Measurements from ENCODE around the gene PMIS2.

PMIS2 gene

DNA sequence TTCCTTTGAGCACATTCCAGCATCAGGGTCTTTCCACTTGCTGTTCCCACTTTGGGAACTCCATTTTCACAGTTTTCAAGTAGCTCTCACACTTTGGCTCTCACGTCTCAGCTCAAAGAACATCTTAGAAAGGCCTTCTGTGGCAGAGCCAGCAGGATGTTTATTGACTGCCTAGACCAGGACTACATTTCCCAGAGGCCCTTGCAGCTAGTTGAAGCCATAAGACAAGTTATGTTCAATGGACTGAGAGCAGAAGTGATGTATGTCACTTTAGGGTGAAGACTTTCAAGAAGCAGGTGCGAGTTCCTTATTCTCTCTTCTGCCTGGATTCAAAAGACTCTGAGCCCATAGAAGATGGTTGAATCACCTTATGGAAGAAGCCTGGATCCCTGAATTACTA lies 22.3 kb downstream of the PMIS2 start:
- no peaks in the 10 kb centered on the region for H3K9me3 ChIP-seq (ENCODE audit: control insufficient read depth, low read length)

DNA sequence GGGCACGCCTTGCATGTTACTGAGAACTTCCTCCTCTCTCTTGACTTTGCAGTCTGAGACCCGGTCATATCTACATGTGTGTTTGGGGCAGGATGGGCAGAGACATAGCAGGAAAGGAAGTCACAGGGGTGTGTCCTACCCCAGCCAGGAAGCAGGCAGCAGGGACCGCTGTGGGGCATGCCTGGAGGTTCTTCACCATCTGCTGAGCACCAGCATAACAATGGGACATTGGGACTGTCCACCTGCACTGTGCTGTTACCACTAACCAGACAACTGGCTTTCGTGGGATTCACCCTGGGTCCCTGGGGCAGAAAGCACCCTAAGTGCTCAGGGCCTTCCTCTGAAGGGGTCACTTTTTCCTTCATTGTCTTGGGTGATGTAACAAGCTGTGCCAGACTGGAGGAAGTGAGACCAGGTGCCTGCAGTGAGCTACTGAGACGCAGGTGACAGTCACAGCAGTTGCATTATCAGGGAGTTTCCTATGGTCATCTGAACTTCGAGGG lies 23.9 kb downstream of the PMIS2 start:
- Histone ChIP-seq H3K4me3 (ENCODE audit: low read length) (no peak overlapping the region), H3K9ac (ENCODE audit: low read length) (no peak overlapping the region), H3K4me1 (ENCODE audit: control insufficient read depth, insufficient read depth, low read length) (peaks cover 16% of the 10 kb centered on the region), H3K9me3 (ENCODE audit: control insufficient read depth, low read length) (no peaks in the 10 kb centered on the region), H3K27me3 (ENCODE audit: control insufficient read depth, insufficient read depth, low read length) (no peaks in the 10 kb centered on the region), H3K36me3 (ENCODE audit: control insufficient read depth, insufficient read depth, low read length) (no peaks in the 10 kb centered on the region)

More for the DNA sequence above, 22.3 kb downstream of the PMIS2 start:
- H3K4me1 ChIP-seq (ENCODE audit: control insufficient read depth, insufficient read depth, low read length) = peaks cover 18% of the 10 kb centered on the region
- H3K36me3 ChIP-seq (ENCODE audit: control insufficient read depth, insufficient read depth, low read length) = no peaks in the 10 kb centered on the region
- H3K9ac ChIP-seq (ENCODE audit: low read length) = no peak overlapping the region
- H3K27me3 ChIP-seq (ENCODE audit: control insufficient read depth, insufficient read depth, low read length) = no peaks in the 10 kb centered on the region
- H3K4me3 ChIP-seq (ENCODE audit: low read length) = no peak overlapping the region

DNA sequence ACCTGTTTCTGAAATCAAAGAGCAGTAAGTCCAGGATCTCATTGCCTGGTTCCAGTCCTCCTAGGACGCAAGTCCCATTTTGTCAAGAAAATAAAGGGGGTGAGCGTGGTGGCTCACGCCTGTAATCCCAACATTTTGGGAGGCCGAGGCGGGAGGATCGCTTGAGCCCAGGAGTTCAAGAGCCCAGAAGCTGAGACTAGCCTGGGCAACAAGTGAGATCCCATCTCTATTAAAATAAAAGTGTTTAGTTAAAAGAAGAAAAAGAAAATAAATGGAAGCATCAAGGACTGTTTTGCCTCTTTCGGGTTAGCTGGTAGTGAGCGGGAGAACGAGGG lies 26.2 kb downstream of the PMIS2 start:
- H3K9me3 ChIP-seq (ENCODE audit: control insufficient read depth, low read length) = no peaks in the 10 kb centered on the region

DNA sequence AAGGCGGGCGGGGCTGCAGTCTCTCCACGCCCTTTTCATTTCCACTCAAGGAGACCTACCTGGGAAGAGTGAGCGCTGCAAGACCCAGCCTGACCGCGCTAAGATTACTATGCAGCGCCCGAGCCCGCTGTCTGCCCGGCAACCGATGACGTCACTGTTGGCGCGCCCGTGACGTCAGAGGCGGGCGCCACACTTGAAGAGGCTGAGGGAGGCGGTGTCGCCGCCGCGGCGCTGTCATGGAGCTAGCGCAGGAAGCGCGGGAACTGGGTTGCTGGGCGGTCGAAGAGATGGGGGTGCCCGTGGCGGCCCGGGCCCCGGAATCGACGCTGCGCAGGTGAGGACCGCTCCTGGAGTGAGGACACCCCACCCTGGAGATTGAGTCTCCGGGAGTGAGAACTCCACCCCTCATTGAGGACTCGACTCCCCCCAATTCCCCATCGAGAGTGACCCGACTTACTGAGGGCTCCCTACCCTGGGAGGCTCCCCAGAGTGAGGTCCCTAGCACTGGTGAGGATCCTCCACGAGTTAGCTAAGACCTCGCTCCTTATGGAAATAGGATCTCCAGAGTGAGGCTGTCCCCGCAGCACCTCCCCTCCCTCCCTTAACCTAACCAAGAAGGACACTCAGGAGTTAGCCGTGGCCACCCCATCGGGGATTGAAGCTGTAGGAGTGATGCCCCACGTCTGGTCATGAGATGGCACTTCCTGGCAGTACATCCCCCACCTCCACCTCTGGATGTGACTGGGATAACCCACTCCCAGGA lies 26.8 kb downstream of the PMIS2 start, which contains the start of gene HAUS5:
Gene HAUS5, plus strand, starts transcription at position 177 of the 763 bp plus-strand sequence. Its CDS starts 60 bp downstream, at position 237.
- Histone ChIP-seq H3K9ac (ENCODE audit: low read length) (peak within 1 kb of the TSS; percentile 95), H3K4me3 (ENCODE audit: low read length) (peak within 1 kb of the TSS; percentile 66), H3K27me3 (ENCODE audit: control insufficient read depth, insufficient read depth, low read length) (no peaks in the 10 kb centered on the region), H3K9me3 (ENCODE audit: control insufficient read depth, low read length) (no peaks in the 10 kb centered on the region), H3K36me3 (ENCODE audit: control insufficient read depth, insufficient read depth, low read length) (no peaks in the 10 kb centered on the region), H3K4me1 (ENCODE audit: control insufficient read depth, insufficient read depth, low read length) (peaks cover 13% of the 10 kb centered on the region)

More for the DNA sequence above, 26.2 kb downstream of the PMIS2 start:
- no peaks in the 10 kb centered on the region for H3K36me3 ChIP-seq (ENCODE audit: control insufficient read depth, insufficient read depth, low read length)
- H3K4me3 ChIP-seq (ENCODE audit: low read length) = peak overlapping the region; percentile 66
- peaks cover 13% of the 10 kb centered on the region for H3K4me1 ChIP-seq (ENCODE audit: control insufficient read depth, insufficient read depth, low read length)
- peak overlapping the region; percentile 95 for H3K9ac ChIP-seq (ENCODE audit: low read length)
- no peaks in the 10 kb centered on the region for H3K27me3 ChIP-seq (ENCODE audit: control insufficient read depth, insufficient read depth, low read length)

DNA sequence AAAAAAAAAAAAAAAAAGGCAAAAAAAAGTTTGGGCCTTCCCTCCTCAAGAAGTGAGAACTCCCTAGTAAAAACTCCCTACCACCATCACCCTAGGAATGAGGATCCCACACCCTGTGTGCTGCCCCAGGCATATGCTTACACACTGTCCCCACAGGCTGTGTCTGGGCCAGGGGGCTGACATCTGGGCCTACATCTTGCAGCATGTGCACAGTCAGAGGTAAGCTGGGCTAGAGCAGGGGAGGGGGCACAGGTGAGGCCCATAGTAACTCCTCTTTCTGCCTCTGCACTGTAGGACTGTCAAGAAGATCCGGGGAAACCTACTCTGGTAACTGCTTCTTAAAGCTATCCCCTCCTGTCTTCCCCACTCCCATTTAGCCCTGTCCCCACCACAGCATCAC lies 27.6 kb downstream of the PMIS2 start:
- Histone ChIP-seq H3K9ac (ENCODE audit: low read length) (no peak overlapping the region), H3K4me3 (ENCODE audit: low read length) (no peak overlapping the region)

DNA sequence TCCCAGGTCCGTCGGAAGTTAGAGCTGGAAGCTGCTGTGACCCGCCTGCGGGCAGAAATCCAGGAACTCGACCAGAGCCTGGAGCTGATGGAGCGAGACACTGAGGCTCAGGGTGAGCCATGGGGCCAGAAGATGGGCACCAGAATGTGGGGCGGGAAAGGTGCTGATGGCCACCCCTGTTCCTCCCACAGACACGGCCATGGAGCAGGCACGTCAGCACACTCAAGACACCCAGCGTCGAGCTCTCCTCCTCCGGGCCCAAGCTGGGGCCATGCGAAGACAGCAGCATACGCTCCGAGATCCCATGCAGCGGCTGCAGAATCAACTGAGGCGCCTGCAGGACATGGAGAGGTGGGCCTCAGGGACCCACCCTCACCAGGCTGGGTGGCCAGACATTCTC lies 29.1 kb downstream of the PMIS2 start:
- H3K27me3 ChIP-seq (ENCODE audit: control insufficient read depth, insufficient read depth, low read length) = no peaks in the 10 kb centered on the region
- H3K9me3 ChIP-seq (ENCODE audit: control insufficient read depth, low read length) = no peaks in the 10 kb centered on the region
- peaks cover 13% of the 10 kb centered on the region for H3K4me1 ChIP-seq (ENCODE audit: control insufficient read depth, insufficient read depth, low read length)
- no peak overlapping the region for H3K4me3 ChIP-seq (ENCODE audit: low read length)
- no peaks in the 10 kb centered on the region for H3K36me3 ChIP-seq (ENCODE audit: control insufficient read depth, insufficient read depth, low read length)
- no peak overlapping the region for H3K9ac ChIP-seq (ENCODE audit: low read length)

More for the DNA sequence above, 27.6 kb downstream of the PMIS2 start:
- Histone ChIP-seq H3K4me1 (ENCODE audit: control insufficient read depth, insufficient read depth, low read length) (peaks cover 13% of the 10 kb centered on the region), H3K9me3 (ENCODE audit: control insufficient read depth, low read length) (no peaks in the 10 kb centered on the region), H3K27me3 (ENCODE audit: control insufficient read depth, insufficient read depth, low read length) (no peaks in the 10 kb centered on the region), H3K36me3 (ENCODE audit: control insufficient read depth, insufficient read depth, low read length) (no peaks in the 10 kb centered on the region)

DNA sequence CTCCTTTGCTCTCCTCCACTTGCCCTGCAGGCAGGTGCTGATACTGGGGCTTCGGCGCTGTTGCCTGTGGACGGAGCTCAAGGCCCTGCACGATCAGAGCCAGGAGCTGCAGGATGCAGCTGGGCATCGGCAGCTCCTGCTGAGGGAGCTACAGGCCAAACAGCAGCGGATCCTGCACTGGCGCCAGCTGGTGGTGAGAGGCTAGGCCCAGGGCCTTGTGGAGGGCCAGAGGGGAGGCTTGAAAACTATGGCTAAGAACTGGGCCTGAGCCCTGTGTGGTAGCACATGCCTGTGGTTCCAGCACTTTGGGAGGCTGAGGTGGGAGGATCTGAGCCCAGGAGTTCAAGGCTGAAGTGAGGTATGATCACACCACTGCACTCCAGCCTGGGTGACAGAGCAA lies 32.9 kb downstream of the PMIS2 start:
- Histone ChIP-seq H3K27me3 (ENCODE audit: control insufficient read depth, insufficient read depth, low read length) (no peaks in the 10 kb centered on the region), H3K9me3 (ENCODE audit: control insufficient read depth, low read length) (no peaks in the 10 kb centered on the region), H3K4me1 (ENCODE audit: control insufficient read depth, insufficient read depth, low read length) (no peaks in the 10 kb centered on the region), H3K9ac (ENCODE audit: low read length) (no peak overlapping the region), H3K4me3 (ENCODE audit: low read length) (no peak overlapping the region), H3K36me3 (ENCODE audit: control insufficient read depth, insufficient read depth, low read length) (no peaks in the 10 kb centered on the region)

DNA sequence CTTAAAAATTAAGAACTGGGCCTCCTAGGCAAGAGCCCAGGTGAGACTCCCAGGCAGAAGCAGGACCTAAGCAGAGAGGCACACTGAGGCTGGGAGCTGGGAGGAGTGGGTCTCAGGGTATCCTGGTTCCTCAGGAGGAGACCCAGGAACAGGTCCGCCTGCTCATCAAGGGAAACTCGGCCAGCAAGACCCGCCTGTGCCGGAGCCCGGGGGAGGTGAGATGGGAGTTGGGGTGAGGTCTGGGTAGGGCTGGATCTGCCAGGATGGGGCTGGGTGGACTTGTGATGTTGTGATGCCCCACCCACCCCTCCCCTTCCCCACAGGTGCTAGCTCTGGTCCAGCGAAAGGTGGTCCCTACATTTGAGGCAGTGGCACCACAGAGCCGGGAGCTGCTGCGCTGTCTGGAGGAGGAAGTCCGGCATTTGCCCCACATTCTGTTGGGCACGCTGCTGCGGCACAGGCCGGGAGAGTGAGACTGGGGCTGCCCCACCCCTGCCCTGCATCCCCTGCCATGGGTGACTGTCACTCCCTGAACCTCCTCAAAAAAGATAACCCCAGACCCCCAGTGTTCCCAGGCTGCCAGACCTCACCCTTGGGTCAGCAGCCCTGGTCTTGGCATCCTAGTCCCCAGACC lies 33.4 kb downstream of the PMIS2 start:
- no peaks in the 10 kb centered on the region for H3K4me1 ChIP-seq (ENCODE audit: control insufficient read depth, insufficient read depth, low read length)
- H3K36me3 ChIP-seq (ENCODE audit: control insufficient read depth, insufficient read depth, low read length) = no peaks in the 10 kb centered on the region
- no peak overlapping the region for H3K4me3 ChIP-seq (ENCODE audit: low read length)

DNA sequence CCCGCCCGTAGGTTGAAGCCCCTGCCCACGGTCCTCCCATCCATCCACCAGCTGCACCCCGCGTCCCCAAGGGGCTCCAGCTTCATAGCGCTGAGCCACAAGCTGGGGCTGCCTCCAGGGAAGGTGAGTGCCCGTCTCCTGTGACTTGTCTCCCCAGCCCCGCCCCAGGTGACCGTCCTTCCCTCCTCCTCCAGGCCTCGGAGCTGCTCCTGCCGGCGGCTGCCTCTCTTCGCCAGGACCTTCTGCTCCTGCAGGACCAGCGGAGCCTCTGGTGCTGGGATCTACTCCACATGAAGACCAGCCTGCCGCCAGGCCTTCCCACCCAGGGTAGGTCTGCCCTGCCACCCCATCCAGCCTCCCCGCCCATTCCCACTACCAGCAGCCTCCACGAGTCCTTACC lies 34.0 kb downstream of the PMIS2 start:
- H3K36me3 ChIP-seq (ENCODE audit: control insufficient read depth, insufficient read depth, low read length) = no peaks in the 10 kb centered on the region

More for the DNA sequence above, 33.4 kb downstream of the PMIS2 start:
- no peak overlapping the region for H3K9ac ChIP-seq (ENCODE audit: low read length)
- no peaks in the 10 kb centered on the region for H3K27me3 ChIP-seq (ENCODE audit: control insufficient read depth, insufficient read depth, low read length)
- no peaks in the 10 kb centered on the region for H3K9me3 ChIP-seq (ENCODE audit: control insufficient read depth, low read length)

DNA sequence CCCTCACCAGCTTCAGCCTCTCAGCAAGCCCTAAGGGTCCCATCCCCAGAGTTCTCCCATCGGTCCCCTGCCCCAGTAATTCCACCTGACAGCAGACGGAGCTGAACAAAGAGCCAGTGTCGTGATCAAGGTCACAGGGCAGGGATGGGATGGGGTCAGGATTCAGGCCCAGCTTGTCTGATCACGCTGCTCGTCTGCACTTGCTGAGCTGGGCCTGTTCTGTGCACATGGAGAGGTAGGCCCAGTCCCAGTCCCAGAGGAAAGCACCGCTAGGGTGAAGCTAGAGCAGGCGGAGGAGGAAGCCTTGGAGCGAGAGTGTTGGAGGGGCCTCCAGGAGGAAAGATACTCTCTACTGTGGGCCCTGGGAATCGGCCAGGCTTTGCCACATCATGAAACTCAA lies 35.7 kb downstream of the PMIS2 start:
- Histone ChIP-seq H3K9ac (ENCODE audit: low read length) (no peak overlapping the region), H3K4me1 (ENCODE audit: control insufficient read depth, insufficient read depth, low read length) (no peaks in the 10 kb centered on the region), H3K4me3 (ENCODE audit: low read length) (no peak overlapping the region), H3K27me3 (ENCODE audit: control insufficient read depth, insufficient read depth, low read length) (no peaks in the 10 kb centered on the region), H3K36me3 (ENCODE audit: control insufficient read depth, insufficient read depth, low read length) (no peaks in the 10 kb centered on the region), H3K9me3 (ENCODE audit: control insufficient read depth, low read length) (no peaks in the 10 kb centered on the region)

More for the DNA sequence above, 34.0 kb downstream of the PMIS2 start:
- no peaks in the 10 kb centered on the region for H3K9me3 ChIP-seq (ENCODE audit: control insufficient read depth, low read length)
- H3K4me1 ChIP-seq (ENCODE audit: control insufficient read depth, insufficient read depth, low read length) = no peaks in the 10 kb centered on the region
- no peak overlapping the region for H3K9ac ChIP-seq (ENCODE audit: low read length)
- no peak overlapping the region for H3K4me3 ChIP-seq (ENCODE audit: low read length)
- no peaks in the 10 kb centered on the region for H3K27me3 ChIP-seq (ENCODE audit: control insufficient read depth, insufficient read depth, low read length)

DNA sequence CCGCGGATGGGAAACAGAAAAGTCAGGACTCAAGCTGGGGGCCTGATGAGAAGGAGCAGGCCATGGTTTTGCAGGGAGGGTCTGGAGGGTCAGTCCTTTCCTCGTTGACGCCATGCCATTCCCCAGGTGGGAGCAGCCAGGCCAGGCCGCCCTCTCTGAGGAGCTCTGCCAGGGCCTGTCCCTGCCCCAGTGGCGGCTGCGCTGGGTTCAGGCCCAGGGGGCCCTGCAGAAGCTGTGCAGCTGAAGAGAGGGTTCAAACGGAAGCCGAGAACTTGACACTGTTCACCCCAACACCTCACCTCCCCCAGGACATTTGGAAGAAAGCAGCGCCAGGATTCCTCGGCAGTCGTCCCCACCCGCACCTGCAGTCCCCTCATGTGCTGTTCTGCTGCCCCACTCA lies 36.8 kb downstream of the PMIS2 start:
- Histone ChIP-seq H3K36me3 (ENCODE audit: control insufficient read depth, insufficient read depth, low read length) (no peaks in the 10 kb centered on the region), H3K9ac (ENCODE audit: low read length) (no peak overlapping the region), H3K27me3 (ENCODE audit: control insufficient read depth, insufficient read depth, low read length) (no peaks in the 10 kb centered on the region), H3K4me3 (ENCODE audit: low read length) (no peak overlapping the region), H3K9me3 (ENCODE audit: control insufficient read depth, low read length) (no peaks in the 10 kb centered on the region), H3K4me1 (ENCODE audit: control insufficient read depth, insufficient read depth, low read length) (no peaks in the 10 kb centered on the region)

DNA sequence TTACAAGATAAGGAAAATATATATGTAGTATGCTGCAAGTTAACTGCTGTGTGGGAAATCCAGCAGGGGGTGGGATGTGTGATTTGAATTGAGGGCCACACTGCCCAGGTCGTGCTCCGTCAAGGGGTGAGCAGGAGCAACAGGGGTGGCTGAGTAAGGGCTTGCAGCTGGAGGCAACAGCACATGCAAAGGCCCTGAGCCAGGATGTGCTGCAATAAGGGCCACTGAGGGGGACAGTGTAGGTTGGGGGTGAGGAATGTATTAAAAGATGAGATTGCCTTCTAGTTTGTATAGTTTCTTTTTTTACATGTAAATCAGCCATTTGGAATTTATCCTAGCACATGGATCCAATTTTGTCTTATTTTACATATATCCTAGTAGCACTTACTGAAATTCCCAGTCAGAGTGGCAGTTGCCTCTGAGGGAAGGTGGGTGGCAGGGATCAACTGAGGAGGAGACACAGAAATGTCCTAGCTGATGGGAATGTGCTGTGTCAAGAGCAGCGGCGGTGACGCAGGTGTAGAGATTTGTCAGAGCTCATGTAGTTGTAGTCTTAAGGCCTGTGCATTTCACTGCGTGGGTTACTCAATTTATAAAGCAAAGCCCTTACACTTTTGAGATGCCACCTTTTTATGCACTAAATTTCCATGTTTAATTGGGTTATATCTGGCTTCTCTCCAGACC lies 37.5 kb downstream of the PMIS2 start:
- no peaks in the 10 kb centered on the region for H3K27me3 ChIP-seq (ENCODE audit: control insufficient read depth, insufficient read depth, low read length)
- H3K4me3 ChIP-seq (ENCODE audit: low read length) = no peak overlapping the region
- H3K4me1 ChIP-seq (ENCODE audit: control insufficient read depth, insufficient read depth, low read length) = no peaks in the 10 kb centered on the region
- no peaks in the 10 kb centered on the region for H3K36me3 ChIP-seq (ENCODE audit: control insufficient read depth, insufficient read depth, low read length)
- H3K9ac ChIP-seq (ENCODE audit: low read length) = no peak overlapping the region
- no peaks in the 10 kb centered on the region for H3K9me3 ChIP-seq (ENCODE audit: control insufficient read depth, low read length)
